ENCODE measurements around the gene POU2AF1. TPM values are rescaled to one million over a fixed set of nuclear protein-coding genes. Genes with fewer than 3 reads are reported as not detected.
A peak's percentile ranks its signal among the peaks of the same experiment; 100 is the strongest.

POU2AF1 gene
- total and polyA plus RNA-seq, 2 of the 13 experiments (the other 11 are each of a cell fraction or from before 2014, with no cell fraction given): 1.9 to 3.6 TPM

GRCh38 chr11:111395081-111395480, 16.0 kb upstream of the POU2AF1 start (continued):
- peak; percentile 75 for TF ChIP-seq FOXP4 (CRISPR knock-in tag; IDR thresholded peaks at IDR 0.05)
- TF ChIP-seq AGO1 (IDR thresholded peaks at IDR 0.05; ENCODE audit: low read depth, low read length, poor library complexity, severe bottlenecking): no peak
- peak; percentile 62; the same call in 1 of the 2 replicates for TF ChIP-seq DPF2 (CRISPR knock-in tag; IDR thresholded peaks at IDR 0.05; ENCODE audit: borderline replicate concordance, low read depth)
- TF ChIP-seq SMYD3 (CRISPR knock-in tag; IDR thresholded peaks at IDR 0.05): no peak
- TF ChIP-seq ZNF124 (CRISPR knock-in tag; IDR thresholded peaks at IDR 0.05): peak; percentile 74; the same call in 1 of the 2 replicates
- no peak for TF ChIP-seq SKI (IDR thresholded peaks at IDR 0.05; ENCODE audit: partially characterized antibody)
- peak; percentile 74; the same call in 1 of the 2 replicates for TF ChIP-seq ZNF556 (CRISPR knock-in tag; IDR thresholded peaks at IDR 0.05; ENCODE audit: borderline replicate concordance)
- no peak for TF ChIP-seq ZNF329 (CRISPR knock-in tag; IDR thresholded peaks at IDR 0.05; ENCODE audit: low read depth)
- TF ChIP-seq CBX1 (IDR thresholded peaks at IDR 0.05; ENCODE audit: low read depth): no peak
- no peak for TF ChIP-seq NONO (IDR thresholded peaks at IDR 0.05)
- no peak; the same call in 1 of the 2 replicates for TF ChIP-seq NONO (CRISPR knock-in tag; conservative IDR thresholded peaks at IDR 0.05)
- TF ChIP-seq BRF2 (CRISPR knock-in tag; IDR thresholded peaks at IDR 0.05): no peak
- no peak for TF ChIP-seq ATF1 (CRISPR knock-in tag; IDR thresholded peaks at IDR 0.05)
- TF ChIP-seq DBP (CRISPR knock-in tag; IDR thresholded peaks at IDR 0.05; ENCODE audit: not compliant biosample characterization): no peak
- peak; percentile 48; the same call in 1 of the 2 replicates for TF ChIP-seq HDAC1 (CRISPR knock-in tag; IDR thresholded peaks at IDR 0.05)
- peak; percentile 78 for TF ChIP-seq ZFY (CRISPR knock-in tag; IDR thresholded peaks at IDR 0.05)
- TF ChIP-seq ZKSCAN5 (CRISPR knock-in tag; IDR thresholded peaks at IDR 0.05): peak; percentile 99
- TF ChIP-seq HIC2 (CRISPR knock-in tag; IDR thresholded peaks at IDR 0.05; ENCODE audit: low read depth): peak; percentile 78; the same call in 1 of the 2 replicates
- no peak for TF ChIP-seq CREB3 (CRISPR knock-in tag; IDR thresholded peaks at IDR 0.05)
